ENCODE data around the gene VASP. TPM values are rescaled to one million over a fixed set of nuclear protein-coding genes. Genes with fewer than 3 reads are reported as not detected.
A peak's percentile ranks its signal among the peaks of the same experiment; 100 is the strongest.

The VASP gene
- total RNA-seq, 1 experiment from 2014 or later = 152 TPM

DNA sequence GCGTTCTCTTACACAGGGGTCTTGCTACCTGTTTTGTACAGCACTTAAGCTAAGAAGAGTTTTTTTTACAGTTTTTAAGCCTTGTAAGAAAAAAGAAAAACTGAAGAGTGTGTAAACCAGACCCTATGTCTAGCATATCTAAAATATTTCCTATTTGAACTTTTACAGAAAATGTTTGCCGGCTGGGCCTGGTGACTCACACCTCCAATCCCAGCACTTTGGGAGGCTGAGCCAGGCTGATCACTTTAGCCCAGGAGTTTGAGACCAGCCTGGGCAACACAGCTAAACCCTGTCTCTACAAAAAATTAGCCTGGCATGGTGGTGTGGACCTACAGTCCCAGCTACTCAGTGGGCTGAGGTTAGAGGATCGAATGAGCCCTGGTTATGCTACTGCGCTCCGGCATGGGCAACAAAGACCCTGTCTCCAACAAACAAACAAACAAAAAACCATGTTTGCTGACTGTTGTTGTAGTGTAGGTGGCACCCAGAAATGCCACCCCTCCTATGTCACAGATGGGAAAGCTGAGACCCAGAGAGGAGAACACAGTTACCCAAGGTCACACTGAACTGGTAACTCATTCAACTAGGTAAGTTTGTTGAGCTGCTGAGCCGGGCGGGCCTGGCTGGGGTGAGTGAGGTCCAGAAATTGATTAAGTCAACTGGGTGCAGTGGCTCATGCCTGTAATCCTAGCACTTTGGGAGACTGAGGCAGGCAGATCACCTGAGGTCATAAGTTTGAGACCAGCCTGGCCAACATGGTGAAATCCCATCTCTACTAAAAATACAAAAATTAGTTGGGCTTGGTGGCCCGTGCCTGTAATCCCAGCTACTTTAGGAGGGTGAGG lies 1.9 kb upstream of the VASP start:
- POLR2A ChIA-PET = interaction anchor here (1.3 kb wide), 2 partner anchors 20 to 136 kb away, joined by 4 to 6 read pairs; no protein-coding TSS in a partner anchor
- H3K9me3 ChIP-seq (ENCODE audit: control insufficient read depth in 1 of 2, insufficient read depth in 1 of 2, low read depth in 1 of 2, low read length in 2 of 2) = no peaks in the 10 kb centered on the region
- peaks cover 35% of the 10 kb centered on the region for H3K79me2 ChIP-seq (ENCODE audit: insufficient read depth, low read length)
- peak overlapping the region; percentile 98 for H3K9ac ChIP-seq (ENCODE audit: low read length)
- DNase-seq (ENCODE audit: low read depth, low spot score) = no peak
- peaks cover 19 to 41% of the 10 kb centered on the region in 2 experiments for H3K4me1 ChIP-seq (ENCODE audit: control insufficient read depth in 1 of 2, insufficient read depth in 2 of 2, low read length in 2 of 2)
- ATAC-seq = no peak
- intact Hi-C loops (cut with micrococcal nuclease) = no loop called here
- H3K4me2 ChIP-seq (ENCODE audit: low read length) = peak overlapping the region; percentile 99
- no TSS peak for BruUV-seq (replicated peaks)
- no peaks in the 10 kb centered on the region for H3K9me2 ChIP-seq (ENCODE audit: insufficient read depth)
- peak overlapping the region; percentile 98 to 99 for H3K4me3 ChIP-seq (replicated peaks in 1 of 2; ENCODE audit: low read depth in 1 of 2, low read length in 2 of 2)
- RAD21 ChIA-PET (ENCODE audit: low non-redundant PET in 1 of 2, low total read pairs in 2 of 2, uncharacterized antibody in 2 of 2, unreplicated experiment in 2 of 2) = interaction anchor here in 1 of 2 experiments (0.7 kb wide), 1 partner anchor 66 kb away, joined by 5 read pairs; no protein-coding TSS in a partner anchor
- peak overlapping the region; percentile 95 for H3K27ac ChIP-seq (ENCODE audit: low read depth, low read length)
- no peaks in the 10 kb centered on the region for H4K20me1 ChIP-seq (ENCODE audit: insufficient read depth)
- H3K27me3 ChIP-seq (ENCODE audit: insufficient read depth, low read length) = no peaks in the 10 kb centered on the region
- H3K36me3 ChIP-seq (ENCODE audit: control insufficient read depth in 1 of 2, insufficient read depth in 2 of 2, low read length in 2 of 2) = no peaks in the 10 kb centered on the region
- no peak overlapping the region for H2AFZ ChIP-seq (ENCODE audit: low read depth, low read length, poor library complexity, severe bottlenecking)
- CTCF ChIA-PET = interaction anchor here (1.1 kb wide), 3 partner anchors 12 to 138 kb away, joined by 3 to 5 read pairs (median 3); no protein-coding TSS in a partner anchor
- TF ChIP-seq SIN3A (IDR thresholded peaks at IDR 0.05; ENCODE audit: low read depth) = no peak
- TF ChIP-seq, protein P1, sequence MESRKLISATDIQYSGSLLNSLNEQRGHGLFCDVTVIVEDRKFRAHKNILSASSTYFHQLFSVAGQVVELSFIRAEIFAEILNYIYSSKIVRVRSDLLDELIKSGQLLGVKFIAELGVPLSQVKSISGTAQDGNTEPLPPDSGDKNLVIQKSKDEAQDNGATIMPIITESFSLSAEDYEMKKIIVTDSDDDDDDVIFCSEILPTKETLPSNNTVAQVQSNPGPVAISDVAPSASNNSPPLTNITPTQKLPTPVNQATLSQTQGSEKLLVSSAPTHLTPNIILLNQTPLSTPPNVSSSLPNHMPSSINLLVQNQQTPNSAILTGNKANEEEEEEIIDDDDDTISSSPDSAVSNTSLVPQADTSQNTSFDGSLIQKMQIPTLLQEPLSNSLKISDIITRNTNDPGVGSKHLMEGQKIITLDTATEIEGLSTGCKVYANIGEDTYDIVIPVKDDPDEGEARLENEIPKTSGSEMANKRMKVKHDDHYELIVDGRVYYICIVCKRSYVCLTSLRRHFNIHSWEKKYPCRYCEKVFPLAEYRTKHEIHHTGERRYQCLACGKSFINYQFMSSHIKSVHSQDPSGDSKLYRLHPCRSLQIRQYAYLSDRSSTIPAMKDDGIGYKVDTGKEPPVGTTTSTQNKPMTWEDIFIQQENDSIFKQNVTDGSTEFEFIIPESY (IDR thresholded peaks at IDR 0.05; ENCODE audit: extremely low read depth, insufficient replicate concordance, low read length) = no peak
- TF ChIP-seq CEBPB (IDR thresholded peaks at IDR 0.05; ENCODE audit: low read depth) = no peak
- no peak for TF ChIP-seq CBX3 (IDR thresholded peaks at IDR 0.05; ENCODE audit: low read depth)
- TF ChIP-seq SP1 (IDR thresholded peaks at IDR 0.05; ENCODE audit: low read depth) = no peak
- TF ChIP-seq TCF7L2 (IDR thresholded peaks at IDR 0.05; ENCODE audit: borderline replicate concordance, extremely low read depth, insufficient read depth, insufficient read length) = no peak
- TF ChIP-seq, protein P2, sequence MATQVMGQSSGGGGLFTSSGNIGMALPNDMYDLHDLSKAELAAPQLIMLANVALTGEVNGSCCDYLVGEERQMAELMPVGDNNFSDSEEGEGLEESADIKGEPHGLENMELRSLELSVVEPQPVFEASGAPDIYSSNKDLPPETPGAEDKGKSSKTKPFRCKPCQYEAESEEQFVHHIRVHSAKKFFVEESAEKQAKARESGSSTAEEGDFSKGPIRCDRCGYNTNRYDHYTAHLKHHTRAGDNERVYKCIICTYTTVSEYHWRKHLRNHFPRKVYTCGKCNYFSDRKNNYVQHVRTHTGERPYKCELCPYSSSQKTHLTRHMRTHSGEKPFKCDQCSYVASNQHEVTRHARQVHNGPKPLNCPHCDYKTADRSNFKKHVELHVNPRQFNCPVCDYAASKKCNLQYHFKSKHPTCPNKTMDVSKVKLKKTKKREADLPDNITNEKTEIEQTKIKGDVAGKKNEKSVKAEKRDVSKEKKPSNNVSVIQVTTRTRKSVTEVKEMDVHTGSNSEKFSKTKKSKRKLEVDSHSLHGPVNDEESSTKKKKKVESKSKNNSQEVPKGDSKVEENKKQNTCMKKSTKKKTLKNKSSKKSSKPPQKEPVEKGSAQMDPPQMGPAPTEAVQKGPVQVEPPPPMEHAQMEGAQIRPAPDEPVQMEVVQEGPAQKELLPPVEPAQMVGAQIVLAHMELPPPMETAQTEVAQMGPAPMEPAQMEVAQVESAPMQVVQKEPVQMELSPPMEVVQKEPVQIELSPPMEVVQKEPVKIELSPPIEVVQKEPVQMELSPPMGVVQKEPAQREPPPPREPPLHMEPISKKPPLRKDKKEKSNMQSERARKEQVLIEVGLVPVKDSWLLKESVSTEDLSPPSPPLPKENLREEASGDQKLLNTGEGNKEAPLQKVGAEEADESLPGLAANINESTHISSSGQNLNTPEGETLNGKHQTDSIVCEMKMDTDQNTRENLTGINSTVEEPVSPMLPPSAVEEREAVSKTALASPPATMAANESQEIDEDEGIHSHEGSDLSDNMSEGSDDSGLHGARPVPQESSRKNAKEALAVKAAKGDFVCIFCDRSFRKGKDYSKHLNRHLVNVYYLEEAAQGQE (IDR thresholded peaks at IDR 0.05; ENCODE audit: low read depth) = no peak
- TF ChIP-seq EZH2phosphoT487 (IDR thresholded peaks at IDR 0.05; ENCODE audit: borderline replicate concordance) = no peak
- no peak for TF ChIP-seq EGR1 (IDR thresholded peaks at IDR 0.05; ENCODE audit: low read depth)
- TF ChIP-seq YY1 (IDR thresholded peaks at IDR 0.05; ENCODE audit: extremely low read depth, insufficient replicate concordance, low read depth, low read length) = no peak
- no peak for TF ChIP-seq ELF1 (IDR thresholded peaks at IDR 0.05; ENCODE audit: borderline replicate concordance, low read depth)
- TF ChIP-seq EZH2 (IDR thresholded peaks at IDR 0.05) = no peak
- TF ChIP-seq, protein P3, sequence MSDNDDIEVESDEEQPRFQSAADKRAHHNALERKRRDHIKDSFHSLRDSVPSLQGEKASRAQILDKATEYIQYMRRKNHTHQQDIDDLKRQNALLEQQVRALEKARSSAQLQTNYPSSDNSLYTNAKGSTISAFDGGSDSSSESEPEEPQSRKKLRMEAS (IDR thresholded peaks at IDR 0.05) = no peak
- TF ChIP-seq ZNF274 (IDR thresholded peaks at IDR 0.05; ENCODE audit: low read depth, low read length) = no peak
- TF ChIP-seq SRF (IDR thresholded peaks at IDR 0.05; ENCODE audit: low read depth) = no peak
- TF ChIP-seq, protein P4, sequence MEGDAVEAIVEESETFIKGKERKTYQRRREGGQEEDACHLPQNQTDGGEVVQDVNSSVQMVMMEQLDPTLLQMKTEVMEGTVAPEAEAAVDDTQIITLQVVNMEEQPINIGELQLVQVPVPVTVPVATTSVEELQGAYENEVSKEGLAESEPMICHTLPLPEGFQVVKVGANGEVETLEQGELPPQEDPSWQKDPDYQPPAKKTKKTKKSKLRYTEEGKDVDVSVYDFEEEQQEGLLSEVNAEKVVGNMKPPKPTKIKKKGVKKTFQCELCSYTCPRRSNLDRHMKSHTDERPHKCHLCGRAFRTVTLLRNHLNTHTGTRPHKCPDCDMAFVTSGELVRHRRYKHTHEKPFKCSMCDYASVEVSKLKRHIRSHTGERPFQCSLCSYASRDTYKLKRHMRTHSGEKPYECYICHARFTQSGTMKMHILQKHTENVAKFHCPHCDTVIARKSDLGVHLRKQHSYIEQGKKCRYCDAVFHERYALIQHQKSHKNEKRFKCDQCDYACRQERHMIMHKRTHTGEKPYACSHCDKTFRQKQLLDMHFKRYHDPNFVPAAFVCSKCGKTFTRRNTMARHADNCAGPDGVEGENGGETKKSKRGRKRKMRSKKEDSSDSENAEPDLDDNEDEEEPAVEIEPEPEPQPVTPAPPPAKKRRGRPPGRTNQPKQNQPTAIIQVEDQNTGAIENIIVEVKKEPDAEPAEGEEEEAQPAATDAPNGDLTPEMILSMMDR (IDR thresholded peaks at IDR 0.05 in 2 of 3, conservative IDR thresholded peaks at IDR 0.05 in 1 of 3; ENCODE audit: borderline replicate concordance in 1 of 3, insufficient read depth in 1 of 3, low read depth in 2 of 3, low read length in 2 of 3) = no peak
- TF ChIP-seq, protein P5, sequence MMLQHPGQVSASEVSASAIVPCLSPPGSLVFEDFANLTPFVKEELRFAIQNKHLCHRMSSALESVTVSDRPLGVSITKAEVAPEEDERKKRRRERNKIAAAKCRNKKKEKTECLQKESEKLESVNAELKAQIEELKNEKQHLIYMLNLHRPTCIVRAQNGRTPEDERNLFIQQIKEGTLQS (IDR thresholded peaks at IDR 0.05) = no peak
